ENCODE results near the gene CTLA4. TPM values are rescaled to one million over a fixed set of nuclear protein-coding genes. Genes with fewer than 3 reads are reported as not detected.
"Not testable (repeated sequence)": the region's sequence is repeated elsewhere in the genome, so short reads cannot be mapped to it uniquely, and the experiment has no call there.

CTLA4 gene
- total RNA-seq, 1 donor, result under 0.01 TPM

DNA sequence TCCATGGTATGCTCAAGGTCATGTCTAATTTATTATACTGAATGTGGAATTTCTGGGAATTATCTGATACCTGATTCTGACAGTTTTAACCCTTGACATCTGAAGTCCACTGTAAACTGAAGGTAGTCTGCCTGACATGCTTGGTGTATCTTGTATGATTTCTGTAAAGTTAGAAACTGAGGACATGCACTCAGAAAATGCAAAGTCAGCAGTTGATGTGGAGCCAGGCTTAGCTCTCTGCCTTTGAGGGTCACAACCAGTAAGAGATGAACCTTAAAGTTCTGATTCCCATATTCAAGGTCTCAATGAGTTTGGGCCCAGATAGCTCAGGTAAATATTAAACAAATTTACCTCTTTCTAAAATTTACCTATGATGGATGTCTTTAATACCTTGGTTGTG lies 12.3 kb upstream of the CTLA4 start:
- DNase-seq (ENCODE audit: low read depth in 2 of 3, low spot score in 2 of 3), result no peak

DNA sequence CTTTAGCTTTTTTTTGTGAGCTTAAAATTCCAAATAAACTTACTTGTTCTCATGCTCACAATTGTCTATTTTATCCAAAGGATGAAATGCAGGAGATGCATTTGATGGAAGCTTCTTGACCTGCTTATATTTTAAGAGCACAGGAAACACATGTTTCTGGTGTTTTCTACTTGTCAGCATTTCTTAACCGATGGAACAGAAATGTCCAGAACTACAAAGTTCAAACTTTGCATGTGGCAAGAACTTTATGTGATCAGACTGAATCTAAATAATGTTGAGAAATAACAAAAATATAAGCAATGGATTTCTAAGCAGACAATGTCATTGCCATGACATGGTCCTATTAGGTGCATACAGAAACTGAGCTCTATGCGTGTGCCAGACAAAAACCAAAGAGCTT lies 9.9 kb upstream of the CTLA4 start:
- no peak for DNase-seq (ENCODE audit: low read depth in 2 of 3, low spot score in 2 of 3)

DNA sequence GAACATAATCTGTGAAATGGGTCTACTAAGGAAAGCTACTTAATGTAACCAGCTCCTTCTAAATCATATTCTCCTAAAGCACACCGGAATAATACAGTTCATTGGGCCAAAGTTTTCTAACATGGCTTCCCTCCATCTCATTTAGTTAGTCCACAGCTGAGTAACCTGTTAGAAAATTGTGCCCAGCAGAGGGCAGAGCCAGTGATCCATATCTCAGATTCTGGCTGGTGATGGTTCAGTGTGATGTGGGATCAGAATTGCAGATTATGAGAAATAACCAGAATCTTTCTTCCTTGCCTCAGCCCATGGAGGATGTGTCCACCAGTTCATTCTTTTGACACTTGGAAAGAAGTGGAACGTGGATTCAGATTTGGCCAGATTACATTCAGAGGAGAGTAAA lies 9.4 kb upstream of the CTLA4 start:
- DNase-seq (ENCODE audit: low read depth in 2 of 3, low spot score in 2 of 3), result no peak

DNA sequence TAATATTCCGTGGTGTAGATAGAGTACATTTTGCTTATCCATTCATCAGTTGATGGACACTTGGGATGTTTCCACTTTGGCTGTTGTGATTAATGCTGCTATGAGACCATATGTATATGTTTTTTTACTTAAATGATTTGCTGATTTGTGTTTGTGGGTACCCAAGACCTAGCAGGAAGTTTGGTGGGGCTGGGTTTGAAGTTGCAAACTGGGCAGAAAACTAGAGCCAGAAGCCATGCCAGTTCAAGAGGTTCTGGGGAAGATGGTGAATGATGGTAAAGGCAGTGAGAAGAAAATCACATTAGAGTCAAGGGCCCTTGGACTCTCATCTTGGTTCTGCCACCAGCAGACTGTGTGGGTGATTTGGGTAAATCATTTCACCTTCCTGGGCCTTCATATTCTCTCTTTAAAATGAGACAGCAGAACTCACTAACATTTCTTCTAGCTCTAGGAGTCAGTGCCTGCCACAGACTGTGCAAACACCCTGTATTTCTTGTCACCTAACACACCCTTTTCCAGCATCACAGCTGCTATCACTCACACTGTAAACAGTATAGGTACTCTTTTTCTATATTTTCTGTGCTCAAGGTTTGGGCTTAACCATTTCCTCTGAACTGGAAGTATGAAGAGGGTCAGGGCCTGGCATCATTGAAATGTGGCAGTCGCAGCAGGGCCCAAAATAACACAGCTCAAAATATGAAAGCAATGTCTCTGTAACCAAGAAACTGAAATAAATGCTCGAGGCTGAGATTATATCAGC lies 8.4 kb upstream of the CTLA4 start:
- DNase-seq (ENCODE audit: low read depth in 2 of 3, low spot score in 2 of 3), result no peak

DNA sequence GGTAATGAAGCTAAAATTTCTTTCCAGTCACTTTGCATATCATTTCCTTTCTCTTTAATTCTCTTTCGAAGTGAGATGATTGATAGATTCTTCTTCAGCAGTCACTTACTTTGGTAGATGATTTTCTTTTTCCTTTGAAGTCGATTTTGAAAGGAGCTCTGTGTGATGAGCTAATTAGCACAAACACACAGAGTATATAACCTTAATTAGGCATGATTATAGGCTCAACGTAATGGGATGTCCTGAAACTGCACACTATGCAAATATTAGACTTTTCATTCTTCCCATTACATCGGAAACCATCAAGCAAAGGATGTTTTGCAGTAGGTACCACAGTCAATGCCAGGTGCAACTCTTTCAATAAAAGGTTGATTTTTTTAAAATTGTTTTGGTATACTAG lies 6.4 kb upstream of the CTLA4 start:
- no peak for DNase-seq (ENCODE audit: low read depth in 2 of 3, low spot score in 2 of 3)

DNA sequence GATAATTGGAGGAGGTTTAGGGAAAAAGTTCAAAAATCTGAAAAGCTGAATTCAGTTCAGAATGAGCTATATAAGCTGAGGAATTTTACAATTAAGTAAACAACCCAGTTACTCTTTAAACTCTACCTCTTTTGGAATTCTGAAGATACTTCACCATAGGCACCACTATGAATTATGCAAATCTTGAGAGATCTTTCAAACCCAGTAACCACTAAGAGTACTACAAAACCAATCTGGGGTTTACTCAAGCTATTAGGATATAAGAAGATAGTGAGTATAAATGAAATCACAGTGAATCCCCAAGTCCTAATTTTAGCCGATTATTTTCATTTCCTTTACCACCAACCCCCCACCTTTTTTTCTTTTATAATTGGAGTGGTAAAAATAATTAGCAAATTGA lies 6.0 kb upstream of the CTLA4 start:
- DNase-seq (ENCODE audit: low read depth in 2 of 3, low spot score in 2 of 3), result no peak

DNA sequence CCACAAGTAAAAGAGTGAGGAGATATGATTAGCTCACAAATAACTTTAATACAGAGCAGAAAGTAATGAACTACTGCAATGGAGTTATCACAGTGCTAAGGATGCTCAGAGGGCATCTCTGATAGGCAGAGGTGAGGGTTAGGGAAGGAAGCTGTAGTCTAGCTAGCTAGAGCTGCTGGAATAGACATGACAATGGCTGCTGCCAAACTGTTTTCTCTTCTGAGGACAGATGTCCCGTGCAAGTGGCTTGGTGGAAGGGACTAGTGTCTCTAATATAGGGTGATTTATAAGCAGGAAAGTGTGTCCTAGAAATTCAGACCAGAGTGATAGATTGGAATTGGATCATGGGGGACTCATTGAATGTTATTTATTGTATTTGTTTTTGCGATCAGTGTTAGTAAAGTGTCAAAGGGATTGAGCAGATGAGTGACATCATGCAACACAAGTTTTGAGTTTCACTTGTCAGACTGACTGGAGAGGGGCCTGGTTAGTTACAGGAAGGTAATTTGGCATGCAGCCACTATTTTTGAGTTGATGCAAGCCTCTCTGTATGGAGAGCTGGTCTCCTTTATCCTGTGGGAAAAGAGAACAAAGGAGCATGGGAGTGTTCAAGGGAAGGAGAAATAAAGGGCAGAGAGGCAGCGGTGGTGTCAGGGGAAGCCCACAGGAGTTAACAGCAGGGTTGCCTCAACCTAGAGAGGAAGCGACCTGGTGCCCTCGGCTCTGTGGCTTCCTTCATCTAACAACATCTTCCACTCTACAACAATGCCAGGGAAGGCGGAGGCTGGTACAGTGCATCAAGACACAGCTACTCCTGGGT lies 1.9 kb downstream of the CTLA4 start:
- peak in 1 of 3 donors; percentile 42 for DNase-seq (ENCODE audit: low read depth in 2 of 3, low spot score in 2 of 3)

DNA sequence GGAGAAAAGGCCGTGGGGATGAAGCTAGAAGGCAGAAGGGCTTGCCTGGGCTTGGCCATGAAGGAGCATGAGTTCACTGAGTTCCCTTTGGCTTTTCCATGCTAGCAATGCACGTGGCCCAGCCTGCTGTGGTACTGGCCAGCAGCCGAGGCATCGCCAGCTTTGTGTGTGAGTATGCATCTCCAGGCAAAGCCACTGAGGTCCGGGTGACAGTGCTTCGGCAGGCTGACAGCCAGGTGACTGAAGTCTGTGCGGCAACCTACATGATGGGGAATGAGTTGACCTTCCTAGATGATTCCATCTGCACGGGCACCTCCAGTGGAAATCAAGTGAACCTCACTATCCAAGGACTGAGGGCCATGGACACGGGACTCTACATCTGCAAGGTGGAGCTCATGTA lies 2.9 kb downstream of the CTLA4 start:
- DNase-seq (ENCODE audit: low read depth in 2 of 3, low spot score in 2 of 3), result no peak

DNA sequence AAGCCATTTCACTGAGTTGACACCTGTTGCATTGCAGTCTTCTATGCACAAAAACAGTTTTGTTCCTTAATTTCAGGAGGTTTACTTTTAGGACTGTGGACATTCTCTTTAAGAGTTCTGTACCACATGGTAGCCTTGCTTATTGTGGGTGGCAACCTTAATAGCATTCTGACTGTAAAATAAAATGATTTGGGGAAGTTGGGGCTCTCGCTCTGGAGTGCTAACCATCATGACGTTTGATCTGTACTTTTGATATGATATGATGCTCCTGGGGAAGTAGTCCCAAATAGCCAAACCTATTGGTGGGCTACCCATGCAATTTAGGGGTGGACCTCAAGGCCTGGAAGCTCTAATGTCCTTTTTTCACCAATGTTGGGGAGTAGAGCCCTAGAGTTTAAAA lies 3.4 kb downstream of the CTLA4 start:
- DNase-seq (ENCODE audit: low read depth in 2 of 3, low spot score in 2 of 3), result peak in 1 of 3 donors; percentile 6

DNA sequence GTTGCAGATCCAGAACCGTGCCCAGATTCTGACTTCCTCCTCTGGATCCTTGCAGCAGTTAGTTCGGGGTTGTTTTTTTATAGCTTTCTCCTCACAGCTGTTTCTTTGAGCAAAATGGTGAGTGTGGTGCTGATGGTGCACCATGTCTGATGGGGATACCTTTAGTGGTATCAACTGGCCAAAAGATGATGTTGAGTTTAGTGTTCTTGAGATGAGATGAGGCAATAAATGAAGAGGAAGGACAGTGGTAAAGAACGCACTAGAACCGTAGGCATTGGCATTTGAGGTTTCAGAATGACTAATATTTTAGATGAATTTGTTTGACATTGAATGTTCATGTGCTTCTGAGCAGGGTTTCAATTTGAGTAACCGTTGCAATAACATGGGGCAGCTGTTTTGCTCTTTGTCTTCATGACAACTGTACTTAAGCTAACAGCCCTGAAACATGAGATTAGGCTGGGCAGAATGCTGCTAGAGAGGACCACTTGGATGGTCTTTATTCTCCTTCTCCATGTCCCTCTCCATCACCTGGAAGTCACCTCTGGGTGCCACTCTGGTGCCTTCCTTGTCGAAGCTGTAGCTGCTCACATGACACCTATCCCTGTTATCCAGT lies 3.9 kb downstream of the CTLA4 start:
- no peak for DNase-seq (ENCODE audit: low read depth in 2 of 3, low spot score in 2 of 3)

DNA sequence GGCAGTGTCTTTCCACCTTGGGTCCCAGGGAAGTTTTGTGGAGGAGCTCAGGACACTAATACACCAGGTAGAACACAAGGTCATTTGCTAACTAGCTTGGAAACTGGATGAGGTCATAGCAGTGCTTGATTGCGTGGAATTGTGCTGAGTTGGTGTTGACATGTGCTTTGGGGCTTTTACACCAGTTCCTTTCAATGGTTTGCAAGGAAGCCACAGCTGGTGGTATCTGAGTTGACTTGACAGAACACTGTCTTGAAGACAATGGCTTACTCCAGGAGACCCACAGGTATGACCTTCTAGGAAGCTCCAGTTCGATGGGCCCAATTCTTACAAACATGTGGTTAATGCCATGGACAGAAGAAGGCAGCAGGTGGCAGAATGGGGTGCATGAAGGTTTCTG lies 5.9 kb downstream of the CTLA4 start:
- no peak for DNase-seq (ENCODE audit: low read depth in 2 of 3, low spot score in 2 of 3)

DNA sequence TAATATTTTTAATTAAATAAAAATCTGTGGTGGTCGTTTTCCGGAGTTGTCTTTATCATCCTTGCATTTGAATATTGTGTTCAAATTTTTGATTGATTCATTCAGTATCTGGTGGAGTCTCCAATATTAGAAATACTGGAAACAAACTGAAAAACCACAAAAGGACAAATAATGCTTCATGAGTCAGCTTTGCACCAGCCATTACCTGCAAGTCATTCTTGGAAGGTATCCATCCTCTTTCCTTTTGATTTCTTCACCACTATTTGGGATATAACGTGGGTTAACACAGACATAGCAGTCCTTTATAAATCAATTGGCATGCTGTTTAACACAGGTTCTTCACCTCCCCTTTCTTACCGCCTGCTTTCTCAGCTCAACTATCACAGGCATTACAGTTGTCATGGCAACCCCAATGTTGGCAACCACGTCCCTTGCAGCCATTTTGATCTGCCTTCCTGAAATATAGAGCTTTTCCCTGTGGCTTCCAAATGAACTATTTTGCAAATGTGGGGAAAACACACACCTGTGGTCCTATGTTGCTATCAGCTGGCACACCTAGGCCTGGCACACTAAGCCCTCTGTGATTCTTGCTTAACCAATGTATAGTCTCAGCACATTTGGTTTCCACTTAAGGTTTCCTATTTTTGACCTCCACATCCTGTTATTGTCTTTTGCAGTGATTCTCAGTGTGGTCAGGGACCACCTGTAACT lies 6.5 kb downstream of the CTLA4 start:
- DNase-seq (ENCODE audit: low read depth in 2 of 3, low spot score in 2 of 3), result no peak

DNA sequence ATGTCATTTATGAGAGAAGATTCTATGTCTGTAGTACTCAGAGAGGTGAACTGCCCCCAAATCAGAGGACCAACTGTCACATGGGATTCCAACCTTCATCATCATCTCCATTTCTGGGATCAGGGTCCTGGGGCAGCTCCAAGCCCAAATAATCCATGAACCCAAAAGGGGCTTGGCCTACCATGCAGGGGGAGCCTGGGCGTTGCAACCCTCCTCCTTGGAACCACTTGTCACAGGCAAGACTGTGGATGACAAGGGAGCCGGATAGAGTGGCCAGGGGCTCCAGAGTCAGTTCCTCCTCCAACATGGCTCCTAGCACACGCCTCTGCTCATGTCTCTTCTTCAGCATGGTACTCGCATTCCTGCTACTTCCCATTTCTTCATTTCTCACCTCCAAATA lies 7.9 kb downstream of the CTLA4 start:
- no peak for DNase-seq (ENCODE audit: low read depth in 2 of 3, low spot score in 2 of 3)

DNA sequence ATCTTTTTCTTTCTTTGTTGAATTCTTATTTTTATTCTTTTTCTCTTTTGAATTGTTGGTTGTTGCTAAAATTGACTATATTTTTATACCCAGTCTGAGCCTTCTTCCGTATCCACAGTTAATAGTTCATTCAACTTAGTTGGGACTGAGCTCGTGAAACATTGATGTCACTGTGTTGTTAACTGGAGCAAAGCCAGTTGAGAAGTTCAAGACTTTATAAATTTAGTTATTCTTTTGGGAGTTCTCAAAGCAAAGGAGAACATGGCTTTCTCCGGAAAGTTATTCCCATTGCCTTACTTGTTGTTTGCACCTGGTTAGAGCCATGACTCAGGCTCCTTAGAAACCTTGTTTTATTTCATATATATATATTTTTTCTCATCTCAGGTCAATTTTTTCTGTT lies 8.8 kb downstream of the CTLA4 start:
- no peak for DNase-seq (ENCODE audit: low read depth in 2 of 3, low spot score in 2 of 3)

DNA sequence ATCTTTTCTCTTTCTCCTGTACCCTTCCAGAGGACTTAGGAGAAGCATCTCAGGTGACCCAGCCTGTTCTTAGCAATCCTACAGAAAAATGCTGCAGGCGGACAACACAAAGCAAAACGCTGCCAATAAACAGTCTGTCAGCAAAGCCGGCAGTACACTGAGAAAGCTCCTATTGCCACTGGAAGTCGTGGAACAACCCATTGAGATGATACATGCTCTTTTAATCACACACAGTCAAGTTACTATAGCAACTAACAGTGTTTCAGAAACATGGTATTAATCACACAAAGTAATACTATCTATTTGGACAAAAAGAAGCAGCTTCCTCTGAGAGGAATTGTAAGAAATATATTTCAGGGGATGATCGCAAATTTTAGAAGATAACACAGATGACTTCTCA lies 10.5 kb downstream of the CTLA4 start:
- DNase-seq (ENCODE audit: low read depth in 2 of 3, low spot score in 2 of 3), result no peak

DNA sequence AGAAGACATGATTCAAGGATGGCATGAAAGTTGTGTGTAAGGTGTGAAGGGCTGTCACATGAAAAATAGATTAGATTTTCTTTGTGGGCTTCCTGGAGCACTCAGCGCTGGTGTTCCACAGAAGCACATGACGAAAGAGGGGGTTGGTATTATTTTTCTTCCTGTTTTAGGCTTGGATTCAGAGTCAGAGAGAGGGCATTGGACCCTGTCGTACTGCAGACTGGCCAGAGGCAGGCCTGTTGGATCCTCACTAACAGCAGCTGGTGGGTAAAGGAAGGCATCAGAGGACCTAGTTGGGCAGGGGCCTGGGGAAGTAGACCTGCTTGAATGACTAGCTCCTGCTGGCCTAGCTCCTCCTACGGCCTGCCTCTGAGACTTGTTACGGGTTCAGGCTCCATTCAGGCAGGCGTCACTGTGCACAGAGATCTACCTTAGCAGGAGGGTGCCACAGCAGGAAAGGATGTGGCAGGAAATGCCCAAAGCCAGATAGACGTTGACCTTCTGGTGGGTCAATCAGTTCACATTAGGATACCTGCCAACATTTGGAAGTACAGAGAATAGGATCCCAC lies 13.1 kb downstream of the CTLA4 start:
- no peak for DNase-seq (ENCODE audit: low read depth in 2 of 3, low spot score in 2 of 3)

DNA sequence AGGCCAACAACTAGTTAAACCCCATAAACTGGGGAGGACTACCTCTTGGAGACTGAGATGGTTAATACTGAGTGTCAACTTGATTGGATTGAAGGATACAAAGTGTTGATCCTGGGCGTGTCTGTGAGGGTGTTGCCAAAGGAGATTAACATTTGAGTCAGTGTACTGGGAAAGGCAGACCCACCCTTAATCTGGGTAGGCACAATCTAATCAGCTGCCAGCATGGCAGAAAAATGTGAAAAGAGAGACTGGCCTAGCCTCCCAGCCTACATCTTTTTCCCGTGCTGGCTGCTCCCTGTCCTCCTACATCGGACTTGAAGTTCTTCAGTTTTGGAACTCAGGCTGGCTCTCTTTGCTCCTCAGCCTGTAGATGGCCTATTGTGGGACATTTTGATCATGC lies 13.6 kb downstream of the CTLA4 start:
- not testable (repeated sequence) for DNase-seq (ENCODE audit: low read depth in 2 of 3, low spot score in 2 of 3)

DNA sequence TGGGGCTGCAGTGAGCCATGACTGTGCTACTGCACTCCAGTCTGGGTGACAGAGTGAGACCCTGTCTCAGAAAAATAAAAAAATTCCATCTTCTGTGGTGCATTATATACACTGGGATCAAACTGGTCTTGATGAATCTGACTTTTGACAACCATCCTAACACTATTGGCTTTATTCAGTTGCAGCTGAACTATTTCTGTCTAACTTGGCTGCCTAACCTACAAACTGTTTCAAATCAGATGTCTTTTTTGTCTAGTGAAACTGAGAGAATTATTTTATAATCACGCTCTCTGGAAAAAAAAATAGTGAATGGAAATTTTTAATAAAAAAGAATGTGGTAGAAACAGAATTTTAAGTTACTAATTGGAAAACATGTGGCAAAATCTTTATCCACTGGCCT lies 15.0 kb downstream of the CTLA4 start:
- DNase-seq (ENCODE audit: low read depth in 2 of 3, low spot score in 2 of 3), result no peak

DNA sequence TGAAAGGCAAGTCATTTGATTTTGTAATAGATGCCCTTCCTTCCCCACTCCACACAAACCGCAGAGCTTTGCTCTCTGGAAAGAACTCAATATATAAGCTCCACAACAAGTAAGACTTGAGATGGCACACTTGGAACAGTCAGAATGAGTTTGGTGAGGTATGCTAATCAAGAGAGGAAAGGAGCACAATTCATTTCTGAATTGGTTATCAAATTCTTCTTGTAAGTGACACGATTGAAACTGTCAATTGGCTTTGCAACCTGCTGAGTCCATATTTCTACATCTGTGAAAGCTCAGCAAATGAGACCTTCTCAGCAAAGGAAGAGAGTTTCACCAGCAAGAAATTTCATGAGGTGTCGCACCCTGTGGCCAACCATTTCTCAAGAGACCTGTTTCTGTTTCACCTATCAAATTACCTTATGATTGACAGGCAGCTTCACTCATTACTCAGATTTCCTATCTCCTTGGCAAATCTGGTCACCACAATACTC lies 19.1 kb downstream of the CTLA4 start:
- no peak for DNase-seq (ENCODE audit: low read depth in 2 of 3, low spot score in 2 of 3)

DNA sequence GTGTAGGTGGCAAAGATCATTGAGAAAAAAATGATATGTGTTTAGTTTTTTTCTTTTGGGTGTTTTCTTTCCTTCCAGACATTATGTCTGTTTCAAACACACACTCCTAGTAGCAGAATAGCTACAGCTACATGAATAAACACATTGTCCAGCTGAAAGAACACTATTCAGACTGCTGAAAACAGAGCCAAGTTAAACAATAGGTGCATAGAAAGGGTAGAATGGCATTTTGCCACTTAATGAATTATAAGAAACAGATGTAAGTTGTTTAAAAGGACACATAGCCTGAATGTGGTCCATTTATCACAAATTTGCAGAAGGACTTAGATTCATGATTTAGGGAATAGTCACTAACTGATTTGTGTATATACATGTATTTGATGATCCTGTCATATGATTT lies 20.1 kb downstream of the CTLA4 start:
- no peak for DNase-seq (ENCODE audit: low read depth in 2 of 3, low spot score in 2 of 3)

DNA sequence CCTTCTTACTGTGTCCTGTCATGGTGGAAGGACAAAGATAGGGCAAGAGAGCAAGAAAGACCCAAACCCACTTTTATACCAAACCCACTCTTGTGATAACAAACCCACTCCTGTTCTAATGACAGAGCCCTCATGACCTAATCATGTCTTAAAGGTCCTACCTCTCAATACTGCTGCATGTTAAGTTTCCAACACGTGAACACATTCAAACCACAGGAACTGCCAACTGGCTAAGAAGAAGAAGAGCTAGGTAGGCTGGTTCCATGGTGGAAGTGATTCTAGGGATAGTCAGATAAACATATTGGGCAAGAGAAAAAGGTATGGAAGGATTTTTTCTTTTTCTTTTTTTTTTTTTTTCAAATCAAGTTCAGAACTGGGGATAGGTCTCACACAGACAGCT lies 22.0 kb downstream of the CTLA4 start:
- no peak for DNase-seq (ENCODE audit: low read depth in 2 of 3, low spot score in 2 of 3)
